HepG2 (cell line): ENCODE data around the gene IRF6. TPM values are rescaled to one million over a fixed set of nuclear protein-coding genes. Genes with fewer than 3 reads are reported as not detected.

Source experiments
- ARID3A ChIP-seq: IDR thresholded peaks from 2 replicates; pipeline ENCODE4 v1.6.1; 2012; ENCODE audit warnings: low read depth, low read length, improper control_type of control experiment
- DRAP1 ChIP-seq: IDR thresholded peaks from 2 replicates; pipeline ENCODE4 v1.6.1; 2016; ENCODE audit warnings: missing genetic modification reagents, missing compliant biosample characterization
- GLMP ChIP-seq: sonication (generic); formaldehyde crosslinking; IDR thresholded peaks from 2 replicates; pipeline ENCODE4 v1.9.0; 2021; ENCODE audit warnings: missing genetic modification reagents, mild to moderate bottlenecking, borderline replicate concordance
- IKZF4 ChIP-seq: sonication (generic); formaldehyde crosslinking; IDR thresholded peaks from 2 replicates; pipeline ENCODE4 v1.5.1; 2020; ENCODE audit warnings: borderline replicate concordance, mild to moderate bottlenecking, low read depth, missing genetic modification reagents; ENCODE audit errors: not compliant biosample characterization
- NR2C2 ChIP-seq: sonication (generic); formaldehyde crosslinking; IDR thresholded peaks from 2 replicates; pipeline ENCODE4 v1.4.0; 2020; ENCODE audit warnings: missing genetic modification reagents, mild to moderate bottlenecking, moderate library complexity, borderline replicate concordance
- NR3C1 ChIP-seq: sonication (generic); formaldehyde crosslinking; IDR thresholded peaks from 2 replicates; pipeline ENCODE4 v1.4.0; 2020; ENCODE audit warnings: missing genetic modification reagents
- POGK ChIP-seq: sonication (generic); formaldehyde crosslinking; conservative IDR thresholded peaks from 2 replicates; pipeline ENCODE4 v1.8.0; 2022; ENCODE audit warnings: mild to moderate bottlenecking, moderate library complexity, missing genetic modification reagents
- REPIN1 ChIP-seq: sonication (generic); formaldehyde crosslinking; IDR thresholded peaks from 2 replicates; pipeline ENCODE4 v1.8.0; 2022; ENCODE audit warnings: missing genetic modification reagents, low read depth, mild to moderate bottlenecking, borderline replicate concordance
- TBL1XR1 ChIP-seq: fragments of 150-350 bp; IDR thresholded peaks from 2 replicates; pipeline ENCODE4 v1.6.1; 2014; ENCODE audit warnings: borderline replicate concordance, low read length; ENCODE audit not compliant: partially characterized antibody
- UBTF ChIP-seq: sonication (generic); formaldehyde crosslinking; IDR thresholded peaks from 2 replicates; pipeline ENCODE4 v1.4.0; 2020; ENCODE audit warnings: mild to moderate bottlenecking, missing genetic modification reagents
- ZHX1 ChIP-seq: sonication (generic); formaldehyde crosslinking; IDR thresholded peaks from 2 replicates; pipeline ENCODE4 v1.8.1; 2022; ENCODE audit warnings: low read depth, mild to moderate bottlenecking, missing genetic modification reagents
- ZNF576 ChIP-seq: sonication (generic); formaldehyde crosslinking; IDR thresholded peaks from 2 replicates; pipeline ENCODE4 v1.4.0; 2020; ENCODE audit warnings: mild to moderate bottlenecking, missing genetic modification reagents
- ZNF615 ChIP-seq: sonication (generic); formaldehyde crosslinking; IDR thresholded peaks from 2 replicates; pipeline ENCODE4 v1.5.0; 2020; ENCODE audit warnings: mild to moderate bottlenecking, missing genetic modification reagents, borderline replicate concordance
- ZNF713 ChIP-seq: sonication (generic); formaldehyde crosslinking; IDR thresholded peaks from 2 replicates; pipeline ENCODE4 v1.4.0; 2020; ENCODE audit warnings: mild to moderate bottlenecking, missing genetic modification reagents
- ZNF737 ChIP-seq: sonication (generic); formaldehyde crosslinking; IDR thresholded peaks from 2 replicates; pipeline ENCODE4 v1.5.0; 2020; ENCODE audit warnings: missing genetic modification reagents, mild to moderate bottlenecking, borderline replicate concordance
- ZNF891 ChIP-seq: sonication (generic); formaldehyde crosslinking; IDR thresholded peaks from 2 replicates; pipeline ENCODE4 v1.5.0; 2020; ENCODE audit warnings: mild to moderate bottlenecking, missing genetic modification reagents
- polyA plus RNA-seq, 8 experiments: library from polyadenylated mRNA; depleted of rRNA in 3 of 8; stranded (reverse) in 7 of 8; unstranded in 1 of 8; fragments of >200 nt; fragmentation: Illumina TruSeq in 4 of 8; extraction: Trizol in 4 of 8; gene quantifications; 2 replicates each; pipeline versions ENCODE4 v1.2.1 to v1.2.3, GENCODE V29; 2011 to 2016; ENCODE audit warnings: low read depth in 4 of 8, missing spikeins in 1 of 8, mixed read lengths in 1 of 8; ENCODE audit not compliant: insufficient read depth in 1 of 8
- total RNA-seq, 5 experiments: library from RNA; depleted of rRNA; stranded (reverse); fragments of >200 nt; fragmentation: Illumina TruSeq; extraction: Trizol; gene quantifications; 2 replicates each; pipeline ENCODE4 v1.2.3, GENCODE V29; 2016; ENCODE audit warnings: low read depth in 1 of 5

Gene IRF6
- total and polyA plus RNA-seq, 2 of the 13 experiments (the other 11 are each of a cell fraction or from before 2014, with no cell fraction given): 0.02 TPM; not detected in 1

- TF ChIP-seq DRAP1 (CRISPR knock-in tag): no peak
- TF ChIP-seq NR3C1 (CRISPR knock-in tag): no peak
- TF ChIP-seq TBL1XR1: no peak
- TF ChIP-seq ZHX1: no peak
- TF ChIP-seq ZNF737 (CRISPR knock-in tag): no peak
- no peak for TF ChIP-seq POGK
- no peak for TF ChIP-seq GLMP
- TF ChIP-seq ZNF576 (CRISPR knock-in tag): no peak
- peak; percentile 81; the same call in 1 of the 2 replicates for TF ChIP-seq REPIN1 (CRISPR knock-in tag)
- TF ChIP-seq IKZF4 (CRISPR knock-in tag): no peak
- TF ChIP-seq ZNF615: no peak
- TF ChIP-seq ZNF891 (CRISPR knock-in tag): no peak
- TF ChIP-seq NR2C2 (CRISPR knock-in tag): peak; percentile 49; the same call in 1 of the 2 replicates
- TF ChIP-seq ZNF713 (CRISPR knock-in tag): 0 out of 2 replicates have a peak, but pooled peaks have one; percentile 60
- TF ChIP-seq UBTF (CRISPR knock-in tag): peak; percentile 96
- TF ChIP-seq ARID3A: no peak
Measured at GRCh38 chr1:209747580-209748262, 58.2 kb downstream of the IRF6 start (continued).
